Transverse colon (tissue), 4 donors: ENCODE data around the gene AGAP1. TPM values are rescaled to one million over a fixed set of nuclear protein-coding genes. Genes with fewer than 3 reads are reported as not detected.

Experiments
- DNase-seq: peaks from one replicate; pipeline ENCODE4 v3.0.0-alpha.2; 2019
- H3K27ac ChIP-seq, 4 donors: fragments of 200-600 bp; sonication (generic); 2 replicates each; pipeline ENCODE4 v1.5.1; 2016 to 2018; ENCODE audit warnings: inconsistent platforms in 4 of 4
- H3K27me3 ChIP-seq: fragments of 200-600 bp; sonication (generic); 2 replicates; pipeline ENCODE4 v1.5.1; 2017; ENCODE audit warnings: inconsistent platforms
- H3K36me3 ChIP-seq, 4 donors: fragments of 200-600 bp; sonication (generic); 2 replicates each; pipeline ENCODE4 v1.5.1; 2017 to 2019; ENCODE audit warnings: inconsistent platforms in 4 of 4
- H3K4me1 ChIP-seq, 4 donors: fragments of 200-600 bp; sonication (generic); 2 replicates each; pipeline ENCODE4 v1.5.1; 2017 to 2020; ENCODE audit warnings: inconsistent platforms in 4 of 4
- H3K4me3 ChIP-seq, 4 donors: fragments of 200-600 bp; sonication (generic); 1 replicate in 1 of 4; 2 replicates in 3 of 4; pipeline versions ENCODE4 v1.5.1 to v1.6.1; 2017 to 2019; ENCODE audit warnings: inconsistent platforms in 4 of 4
- H3K9me3 ChIP-seq, 2 donors: fragments of 200-600 bp; sonication (generic); 2 replicates each; pipeline ENCODE4 v1.5.1; 2017 to 2019; ENCODE audit warnings: inconsistent platforms in 2 of 2
- EP300 ChIP-seq: sonication (generic); formaldehyde crosslinking; IDR thresholded peaks from one replicate; pipeline ENCODE4 v1.6.1; 2017; ENCODE audit warnings: antibody characterized with exemption, low read depth
- POLR2A ChIP-seq: fragments of 450-650 bp; IDR thresholded peaks from one replicate; pipeline ENCODE4 v1.6.1; 2016; ENCODE audit warnings: antibody characterized with exemption, mild to moderate bottlenecking, moderate library complexity
- POLR2AphosphoS5 ChIP-seq, 3 donors: sonication (generic); formaldehyde crosslinking; IDR thresholded peaks; one replicate each; pipeline ENCODE4 v1.6.1; 2016; ENCODE audit warnings: antibody characterized with exemption in 3 of 3
- WGBS, 2 donors: methylation state at CpG; one replicate each; pipeline ENCODE4 v1.1.5; 2018; ENCODE audit warnings: low coverage in 1 of 2; 5-methylcytosine and 5-hydroxymethylcytosine counted together
- in situ Hi-C, 4 donors: fragments of 200-750 bp; cut with MboI; loops; one replicate each; pipeline versions ENCODE4 v1.15.0 to v1.15.1; 2017; ENCODE audit warnings: low sequenced_read_pairs in 3 of 4, low pct_ligation_motif_present in 1 of 4, low pct_unique_long_range_greater_than_20kb in 1 of 4
- intact Hi-C: fragments of 100-400 bp; cut with DNase I; formaldehyde crosslinking; loops from one replicate; pipeline ENCODE4 v1.15.1; 2023; ENCODE audit warnings: low total_unique reads
- total RNA-seq, 4 donors: library from RNA; depleted of rRNA; stranded (reverse); fragments of >200 nt; gene quantifications; one replicate each; pipeline ENCODE4 v1.1.0, GENCODE V29; 2016
- TF ChIP-seq, protein P1 (sequence below), 5 experiments: fragments of 200-600 bp in 3 of 5; fragments of 450-650 bp in 2 of 5; sonication (generic) in 3 of 5; IDR thresholded peaks; 1 replicate in 2 of 5; 2 replicates in 3 of 5; pipeline ENCODE4 v1.5.1; 2016 to 2017; ENCODE audit warnings: antibody characterized with exemption in 5 of 5, inconsistent platforms in 3 of 5, mild to moderate bottlenecking in 2 of 5, moderate library complexity in 1 of 5

The AGAP1 gene
- total RNA-seq, 4 donors from 2014 or later, result 56.1 to 96.9 (median 71.2) TPM

DNA sequence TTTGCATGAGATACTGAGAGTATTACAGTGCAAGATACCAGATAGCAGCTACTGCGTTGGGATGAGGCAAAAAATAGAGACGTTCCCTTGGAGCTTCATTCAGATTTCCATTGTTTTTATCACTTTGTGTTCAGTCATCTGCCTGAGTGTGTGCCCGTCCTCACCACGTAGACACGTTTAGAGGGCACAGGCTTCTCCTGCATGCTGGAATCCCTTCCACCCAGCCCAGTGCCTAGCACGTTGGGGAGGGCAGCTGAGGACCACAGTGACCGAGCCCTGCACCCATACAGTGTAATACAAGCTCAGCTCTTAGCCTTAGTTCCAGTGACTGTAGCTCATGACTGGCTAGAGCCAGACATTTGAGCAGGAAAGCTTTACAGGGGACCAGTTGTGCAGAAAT, 539.6 kb downstream of the AGAP1 start:
- DNase-seq, result no peak
- Histone ChIP-seq H3K4me3 (no peak overlapping the region), H3K27me3 (no peaks in the 10 kb centered on the region), H3K9me3 (no peaks in the 10 kb centered on the region), H3K27ac (no peak overlapping the region), H3K4me1 (no peaks in the 10 kb centered on the region), H3K36me3 (no peaks in the 10 kb centered on the region)
- WGBS, 2 donors, result 81 to 92% methylated on average over 2 to 7 of the region's 7 CpGs
- intact Hi-C loops, result loop anchor here (5.0 kb wide), 1 partner anchor 1601 kb away; no protein-coding TSS in a partner anchor
- TF ChIP-seq POLR2A (no peak), EP300 (no peak), POLR2AphosphoS5 (IDR thresholded peaks at IDR 0.05) (no peak)
- TF ChIP-seq, protein P1, sequence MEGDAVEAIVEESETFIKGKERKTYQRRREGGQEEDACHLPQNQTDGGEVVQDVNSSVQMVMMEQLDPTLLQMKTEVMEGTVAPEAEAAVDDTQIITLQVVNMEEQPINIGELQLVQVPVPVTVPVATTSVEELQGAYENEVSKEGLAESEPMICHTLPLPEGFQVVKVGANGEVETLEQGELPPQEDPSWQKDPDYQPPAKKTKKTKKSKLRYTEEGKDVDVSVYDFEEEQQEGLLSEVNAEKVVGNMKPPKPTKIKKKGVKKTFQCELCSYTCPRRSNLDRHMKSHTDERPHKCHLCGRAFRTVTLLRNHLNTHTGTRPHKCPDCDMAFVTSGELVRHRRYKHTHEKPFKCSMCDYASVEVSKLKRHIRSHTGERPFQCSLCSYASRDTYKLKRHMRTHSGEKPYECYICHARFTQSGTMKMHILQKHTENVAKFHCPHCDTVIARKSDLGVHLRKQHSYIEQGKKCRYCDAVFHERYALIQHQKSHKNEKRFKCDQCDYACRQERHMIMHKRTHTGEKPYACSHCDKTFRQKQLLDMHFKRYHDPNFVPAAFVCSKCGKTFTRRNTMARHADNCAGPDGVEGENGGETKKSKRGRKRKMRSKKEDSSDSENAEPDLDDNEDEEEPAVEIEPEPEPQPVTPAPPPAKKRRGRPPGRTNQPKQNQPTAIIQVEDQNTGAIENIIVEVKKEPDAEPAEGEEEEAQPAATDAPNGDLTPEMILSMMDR (IDR thresholded peaks at IDR 0.05), result no peak
- in situ Hi-C loops, result no loop called here

DNA sequence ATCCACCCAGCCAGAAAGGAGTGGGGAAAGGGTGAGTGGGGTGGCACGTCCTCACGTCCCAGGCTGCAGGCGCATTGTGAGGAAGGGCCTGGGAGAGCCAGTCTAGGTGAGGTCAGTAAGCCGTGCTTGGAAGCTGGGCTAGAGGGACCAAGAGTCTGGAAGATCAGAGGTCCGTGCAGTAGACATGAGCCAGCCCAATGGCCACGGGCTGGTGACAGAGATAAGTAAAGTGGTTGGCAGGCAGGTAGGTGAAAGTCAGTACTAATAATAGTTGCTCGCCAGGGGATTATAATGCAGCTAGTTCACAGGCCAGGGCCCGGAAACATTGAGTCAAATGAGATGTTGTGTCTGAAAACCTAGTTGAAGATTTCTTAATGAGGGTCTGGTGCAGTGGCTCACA, 541.1 kb downstream of the AGAP1 start:
- TF ChIP-seq POLR2AphosphoS5 (IDR thresholded peaks at IDR 0.05) (no peak), EP300 (no peak), POLR2A (no peak)
- TF ChIP-seq, protein P1 (IDR thresholded peaks at IDR 0.05), result no peak
- in situ Hi-C loops (no loop called here), intact Hi-C loops (loop anchor here (5.0 kb wide), 1 partner anchor 1603 kb away; no protein-coding TSS in a partner anchor)
- Histone ChIP-seq H3K4me3 (no peak overlapping the region), H3K27ac (no peak overlapping the region), H3K36me3 (no peaks in the 10 kb centered on the region), H3K27me3 (no peaks in the 10 kb centered on the region), H3K4me1 (no peaks in the 10 kb centered on the region), H3K9me3 (no peaks in the 10 kb centered on the region)
- WGBS, 2 donors, result 77 to 97% methylated on average over 5 to 8 of the region's 8 CpGs
- DNase-seq, result no peak

DNA sequence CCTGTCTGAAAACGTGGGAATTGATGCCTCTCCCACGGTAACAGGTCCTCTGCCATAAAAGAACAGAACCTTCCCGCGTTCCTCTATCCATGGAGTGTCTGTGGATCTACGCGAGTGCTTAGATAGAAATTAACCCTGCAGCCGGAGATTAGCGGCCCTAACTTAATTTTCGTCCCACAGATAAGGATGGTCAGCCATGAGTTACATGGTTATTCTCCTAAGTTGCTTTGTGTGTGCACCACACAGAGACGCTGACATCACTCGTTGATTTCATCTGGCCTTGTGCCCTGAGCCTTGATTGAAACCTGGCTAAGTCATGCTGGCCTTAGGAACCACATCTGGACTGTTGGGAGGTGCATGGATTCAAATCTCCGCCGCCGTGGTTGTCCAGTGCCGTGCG, 542.2 kb downstream of the AGAP1 start:
- Histone ChIP-seq H3K4me1 (no peaks in the 10 kb centered on the region), H3K4me3 (no peak overlapping the region), H3K27me3 (no peaks in the 10 kb centered on the region), H3K27ac (no peak overlapping the region), H3K36me3 (peaks cover 0 to 3% (median 0%) of the 10 kb centered on the region in 4 donors), H3K9me3 (no peaks in the 10 kb centered on the region)
- intact Hi-C loops (no loop called here), in situ Hi-C loops (no loop called here)
- DNase-seq, result no peak
- TF ChIP-seq, protein P1 (IDR thresholded peaks at IDR 0.05), result no peak
- TF ChIP-seq EP300 (no peak), POLR2A (no peak), POLR2AphosphoS5 (IDR thresholded peaks at IDR 0.05) (no peak)
- WGBS, 2 donors, result 88 to 92% methylated on average over 5 to 16 of the region's 16 CpGs

DNA sequence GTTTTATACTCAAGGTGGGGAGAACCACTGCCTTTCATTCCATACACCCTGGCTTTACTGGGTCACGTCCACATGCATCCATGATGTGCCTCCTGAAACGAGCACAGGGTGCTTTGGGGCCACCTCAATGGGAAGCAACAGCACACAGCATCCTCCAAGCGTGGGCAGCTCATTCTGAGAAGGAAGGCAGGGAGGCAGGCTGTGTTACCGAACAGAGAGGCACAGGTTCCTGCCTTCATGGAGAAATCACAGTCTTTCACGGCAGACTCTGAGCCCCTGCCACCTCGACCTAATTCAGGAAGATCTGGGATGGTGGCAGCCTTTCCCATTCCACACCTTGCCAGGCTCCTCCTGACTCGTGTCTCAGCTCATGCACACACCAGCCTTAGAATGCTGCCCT, 544.3 kb downstream of the AGAP1 start:
- H3K9me3 ChIP-seq, result no peaks in the 10 kb centered on the region
- in situ Hi-C loops, result no loop called here
- DNase-seq, result no peak
- no peaks in the 10 kb centered on the region for H3K27me3 ChIP-seq
- WGBS, 2 donors, result 80 to 85% methylated on average over 2 to 7 of the region's 7 CpGs
- intact Hi-C loops, result no loop called here
- H3K27ac ChIP-seq, result no peak overlapping the region
- peaks cover 0 to 20% (median 4%) of the 10 kb centered on the region in 4 donors for H3K36me3 ChIP-seq
- H3K4me3 ChIP-seq, result no peak overlapping the region
- no peaks in the 10 kb centered on the region for H3K4me1 ChIP-seq
- TF ChIP-seq POLR2A (no peak), EP300 (no peak), POLR2AphosphoS5 (IDR thresholded peaks at IDR 0.05) (no peak)
- TF ChIP-seq, protein P1 (IDR thresholded peaks at IDR 0.05), result no peak
